GM19397 (cell line): ENCODE results near the gene NACC1.

Source experiments
- ATAC-seq: cut with Tn5 transposase; IDR thresholded peaks from one replicate; pipeline ENCODE4 v1.9.1; 2021; ENCODE audit warnings: mild to moderate bottlenecking, moderate library complexity; ENCODE audit not compliant: unreplicated experiment

The NACC1 gene

GRCh38 chr19:13087795-13088537 lies 30.1 kb upstream of the NACC1 start:
- no peak for ATAC-seq

- ATAC-seq: no peak
These were observed 28.8 kb upstream of the NACC1 start for GRCh38 chr19:13089139-13089856.

- no peak for ATAC-seq
These were observed 28.1 kb upstream of the NACC1 start for GRCh38 chr19:13089857-13090507.

- no peak for ATAC-seq
These were observed 27.4 kb upstream of the NACC1 start for GRCh38 chr19:13090511-13091231.

- ATAC-seq: no peak
These were observed 26.5 kb upstream of the NACC1 start for GRCh38 chr19:13091400-13092157.

- ATAC-seq: no peak
These were observed 25.9 kb upstream of the NACC1 start for GRCh38 chr19:13092158-13092543.

- ATAC-seq: no peak
These were observed 25.3 kb upstream of the NACC1 start for GRCh38 chr19:13092606-13093235.

- ATAC-seq: peak; percentile 47
These were observed 24.5 kb upstream of the NACC1 start for GRCh38 chr19:13093407-13094105.

GRCh38 chr19:13094106-13094504 lies 24.0 kb upstream of the NACC1 start:
- ATAC-seq: no peak

GRCh38 chr19:13094771-13095392 lies 23.2 kb upstream of the NACC1 start:
- ATAC-seq: no peak

- ATAC-seq: no peak
These were observed 22.7 kb upstream of the NACC1 start for GRCh38 chr19:13095393-13095784.

- ATAC-seq: no peak
These were observed 21.8 kb upstream of the NACC1 start for GRCh38 chr19:13095934-13096927.

- ATAC-seq: no peak
These were observed 21.0 kb upstream of the NACC1 start for GRCh38 chr19:13097033-13097462.

- no peak for ATAC-seq
These were observed 20.4 kb upstream of the NACC1 start for GRCh38 chr19:13097463-13098258.

GRCh38 chr19:13098277-13099072 lies 19.6 kb upstream of the NACC1 start:
- ATAC-seq: no peak
